SK-N-SH treated with all-trans-retinoic acid at 6 μM for 48 hours (cell line): ENCODE results near the gene SUN3.

ENCODE experiments used
- ARNTL ChIP-seq: fragments of 450-650 bp; formaldehyde crosslinking; IDR thresholded peaks from 2 replicates; pipeline ENCODE4 v1.5.0; 2020; ENCODE audit warnings: low read depth, mild to moderate bottlenecking, moderate library complexity, borderline replicate concordance
- ZFP3 ChIP-seq: fragments of 250-450 bp; sonication (Bioruptor Pico); IDR thresholded peaks from 2 replicates; pipeline ENCODE4 v1.5.0; 2020; ENCODE audit warnings: mild to moderate bottlenecking, moderate library complexity
- ZNF565 ChIP-seq: fragments of 450-650 bp; formaldehyde crosslinking; conservative IDR thresholded peaks from 2 replicates; pipeline ENCODE4 v1.5.0; 2020; ENCODE audit warnings: low read depth, mild to moderate bottlenecking, moderate library complexity
- ZNF8 ChIP-seq: fragments of 450-650 bp; formaldehyde crosslinking; IDR thresholded peaks from 2 replicates; pipeline ENCODE4 v1.5.0; 2020; ENCODE audit warnings: mild to moderate bottlenecking, moderate library complexity
- TF ChIP-seq, protein P1 (sequence below): fragments of 250-450 bp; sonication (Bioruptor Pico); IDR thresholded peaks from 2 replicates; pipeline ENCODE4 v1.5.1; 2020; ENCODE audit warnings: low read depth, mild to moderate bottlenecking, moderate library complexity

DNA sequence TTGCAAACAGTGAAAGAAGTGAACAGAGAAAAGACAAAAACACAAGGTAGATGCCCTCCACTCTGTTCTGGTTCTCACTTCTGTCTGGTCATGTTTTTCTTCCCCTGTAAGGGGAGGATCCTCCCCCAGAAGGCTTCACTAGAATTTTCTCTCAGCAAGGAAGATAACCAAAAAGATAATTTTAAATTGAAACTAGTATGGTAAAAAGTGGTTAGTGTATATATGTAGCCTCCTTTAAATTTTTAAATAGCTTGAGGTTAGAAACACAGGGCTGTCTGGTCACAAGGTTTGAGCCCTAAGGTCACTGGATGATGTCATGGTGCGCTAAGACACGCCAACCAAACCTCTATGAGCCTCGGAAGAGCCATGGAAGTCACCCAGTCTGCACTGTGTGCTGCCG, 75.1 kb downstream of the SUN3 start:
- no peak for TF ChIP-seq ZNF8 (CRISPR knock-in tag)
- TF ChIP-seq ZFP3 (CRISPR knock-in tag) = no peak
- no peak for TF ChIP-seq ARNTL
- no peak for TF ChIP-seq ZNF565 (CRISPR knock-in tag)
- TF ChIP-seq, protein P1, sequence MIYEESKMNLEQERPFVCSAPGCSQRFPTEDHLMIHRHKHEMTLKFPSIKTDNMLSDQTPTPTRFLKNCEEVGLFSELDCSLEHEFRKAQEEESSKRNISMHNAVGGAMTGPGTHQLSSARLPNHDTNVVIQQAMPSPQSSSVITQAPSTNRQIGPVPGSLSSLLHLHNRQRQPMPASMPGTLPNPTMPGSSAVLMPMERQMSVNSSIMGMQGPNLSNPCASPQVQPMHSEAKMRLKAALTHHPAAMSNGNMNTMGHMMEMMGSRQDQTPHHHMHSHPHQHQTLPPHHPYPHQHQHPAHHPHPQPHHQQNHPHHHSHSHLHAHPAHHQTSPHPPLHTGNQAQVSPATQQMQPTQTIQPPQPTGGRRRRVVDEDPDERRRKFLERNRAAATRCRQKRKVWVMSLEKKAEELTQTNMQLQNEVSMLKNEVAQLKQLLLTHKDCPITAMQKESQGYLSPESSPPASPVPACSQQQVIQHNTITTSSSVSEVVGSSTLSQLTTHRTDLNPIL = no peak
